CD4-positive, alpha-beta T cell (primary cell): ENCODE data around the gene MYLK4. TPM values are rescaled to one million over a fixed set of nuclear protein-coding genes. Genes with fewer than 3 reads are reported as not detected.

Experiments used
- ATAC-seq: fragments of 200-7000 bp; cut with Tn5 transposase; one replicate; pipeline ENCODE4 v1.10.0; 2022; ENCODE audit warnings: mild to moderate bottlenecking; ENCODE audit not compliant: poor library complexity
- CTCF ChIA-PET: fragments of 350-600 bp; sonication (Branson Sonifier 250); formaldehyde crosslinking; loops from one replicate; lab custom pipeline; 2021; ENCODE audit warnings: antibody characterized with exemption, inconsistent platforms; lab: Charles Lee
- POLR2A ChIA-PET: fragments of 350-600 bp; sonication (Branson Sonifier 250); formaldehyde crosslinking; loops from one replicate; lab custom pipeline; 2021; ENCODE audit warnings: antibody characterized with exemption, inconsistent platforms; lab: Charles Lee
- DNase-seq, 14 experiments: peaks; one replicate each; pipeline ENCODE4 v3.0.0-alpha.2; 2013 to 2020; ENCODE audit warnings: mixed read lengths in 2 of 14
- H3K27ac ChIP-seq, 2 donors: one replicate each; pipeline versions ENCODE4 v1.5.1 to v1.7.0; 2013; ENCODE audit warnings: low read length in 2 of 2, low read depth in 1 of 2, mild to moderate bottlenecking in 1 of 2
- H3K27me3 ChIP-seq, 2 experiments: 1 replicate in 1 of 2; 2 replicates in 1 of 2; pipeline versions ENCODE4 v1.6.1 to v1.7.0; 2013; ENCODE audit warnings: low read length in 2 of 2, control low read depth in 1 of 2, mild to moderate bottlenecking in 1 of 2, moderate library complexity in 1 of 2; ENCODE audit not compliant: insufficient read depth in 2 of 2, control insufficient read depth in 1 of 2
- H3K36me3 ChIP-seq: one replicate; pipeline ENCODE4 v1.6.1; 2013; ENCODE audit warnings: low read length, control low read depth; ENCODE audit not compliant: insufficient read depth
- H3K4me1 ChIP-seq: one replicate; pipeline ENCODE4 v1.6.1; 2013; ENCODE audit warnings: low read length, control low read depth; ENCODE audit not compliant: insufficient read depth
- H3K4me3 ChIP-seq: one replicate; pipeline ENCODE4 v1.5.1; 2013; ENCODE audit warnings: mild to moderate bottlenecking, low read length, moderate library complexity
- H3K9me3 ChIP-seq, 2 experiments: 1 replicate in 1 of 2; 2 replicates in 1 of 2; pipeline versions ENCODE4 v1.6.1 to v1.7.0; 2013; ENCODE audit warnings: low read length in 2 of 2, mild to moderate bottlenecking in 2 of 2, control low read depth in 1 of 2, moderate library complexity in 1 of 2; ENCODE audit not compliant: control insufficient read depth in 1 of 2, insufficient read depth in 1 of 2
- H3K27ac Mint-ChIP-seq: one replicate; pipeline ENCODE4 v1.8.0; 2020; ENCODE audit warnings: mixed read lengths
- H3K27me3 Mint-ChIP-seq: one replicate; pipeline ENCODE4 v1.8.0; 2021; ENCODE audit warnings: mixed read lengths
- H3K36me3 Mint-ChIP-seq: one replicate; pipeline ENCODE4 v1.8.0; 2021; ENCODE audit warnings: low read depth, mixed read lengths
- H3K4me1 Mint-ChIP-seq: one replicate; pipeline ENCODE4 v1.8.0; 2021; ENCODE audit warnings: low read depth, mixed read lengths
- H3K4me3 Mint-ChIP-seq: one replicate; pipeline ENCODE4 v1.8.0; 2020; ENCODE audit warnings: mild to moderate bottlenecking, mixed read lengths
- H3K9me3 Mint-ChIP-seq: one replicate; pipeline ENCODE4 v1.8.0; 2020; ENCODE audit warnings: mixed read lengths
- intact Hi-C, 2 experiments: fragments of 100-400 bp; cut with DNase I in 1 of 2; cut with micrococcal nuclease in 1 of 2; formaldehyde crosslinking; loops; one replicate each; pipeline versions ENCODE4 v1.15.1 to v1.9.0; 2023 to 2025; cut with DNase I, micrococcal nuclease
- total RNA-seq, 174 experiments: library from RNA in 2 of 174; stranded (reverse) in 2 of 174; gene quantifications; one replicate each; pipeline ENCODE4 v1.2.3 and lab custom pipeline; 2021 to 2026
- TF ChIP-seq, protein P1 (sequence below): fragments of 200-600 bp; IDR thresholded peaks from one replicate; pipeline ENCODE4 v1.8.0; 2022; ENCODE audit warnings: antibody characterized with exemption, mild to moderate bottlenecking

Gene MYLK4
- total RNA-seq, 2 experiments from 2014 or later = 1.6 to 2.0 TPM

DNA sequence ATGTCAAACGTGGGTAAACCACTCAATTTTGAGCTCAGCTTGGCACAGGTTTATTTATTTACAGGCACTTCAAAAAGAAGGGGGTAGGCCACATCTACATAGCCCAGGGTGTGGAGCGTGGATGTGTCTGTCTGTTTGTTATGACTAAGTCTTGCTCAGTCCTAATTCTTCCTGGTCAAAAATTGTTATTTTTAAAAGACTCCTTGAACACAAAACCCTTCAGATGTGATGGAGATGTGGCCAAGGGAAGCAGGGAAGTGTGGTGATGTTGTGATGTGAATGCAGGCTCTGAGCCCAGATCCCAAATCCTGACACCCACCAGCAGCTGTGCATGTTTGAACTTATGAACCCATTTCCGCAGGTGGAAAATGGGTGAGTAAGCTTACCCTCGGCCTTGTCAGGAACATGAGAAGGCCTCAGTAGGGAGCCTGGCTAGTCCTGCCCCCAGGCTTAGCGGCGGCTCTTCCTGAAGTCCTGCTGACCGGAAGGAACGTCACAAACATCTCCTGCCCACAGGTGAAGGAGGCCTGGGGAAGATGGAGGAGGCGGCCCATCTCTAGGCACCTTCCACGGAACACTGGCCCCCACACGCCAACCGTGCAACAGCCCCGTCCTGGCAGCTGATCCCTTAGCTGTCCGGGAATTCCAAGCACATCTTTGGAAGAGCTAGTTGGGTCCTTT, 119.7 kb downstream of the MYLK4 start:
- ATAC-seq = no peak
- no peak overlapping the region for H3K27ac ChIP-seq
- no peaks in the 10 kb centered on the region for H3K36me3 Mint-ChIP-seq
- intact Hi-C loops = loop anchor here in 1 of 2 experiments (5.0 kb wide), 3 partner anchors 434 to 1109 kb away; no protein-coding TSS in a partner anchor
- H3K27me3 Mint-ChIP-seq = no peaks in the 10 kb centered on the region
- DNase-seq = no peak
- H3K36me3 ChIP-seq = no peaks in the 10 kb centered on the region
- ChIA-PET CTCF (interaction anchor here (0.8 kb wide), 1 partner anchor 8 kb away, joined by 3 read pairs; no protein-coding TSS in a partner anchor), POLR2A (no interaction called here)
- no peak overlapping the region for H3K4me3 Mint-ChIP-seq
- no peaks in the 10 kb centered on the region for H3K9me3 Mint-ChIP-seq
- no peak overlapping the region for H3K27ac Mint-ChIP-seq
- H3K27me3 ChIP-seq = no peaks in the 10 kb centered on the region
- H3K4me3 ChIP-seq = no peak overlapping the region
- TF ChIP-seq, protein P1, sequence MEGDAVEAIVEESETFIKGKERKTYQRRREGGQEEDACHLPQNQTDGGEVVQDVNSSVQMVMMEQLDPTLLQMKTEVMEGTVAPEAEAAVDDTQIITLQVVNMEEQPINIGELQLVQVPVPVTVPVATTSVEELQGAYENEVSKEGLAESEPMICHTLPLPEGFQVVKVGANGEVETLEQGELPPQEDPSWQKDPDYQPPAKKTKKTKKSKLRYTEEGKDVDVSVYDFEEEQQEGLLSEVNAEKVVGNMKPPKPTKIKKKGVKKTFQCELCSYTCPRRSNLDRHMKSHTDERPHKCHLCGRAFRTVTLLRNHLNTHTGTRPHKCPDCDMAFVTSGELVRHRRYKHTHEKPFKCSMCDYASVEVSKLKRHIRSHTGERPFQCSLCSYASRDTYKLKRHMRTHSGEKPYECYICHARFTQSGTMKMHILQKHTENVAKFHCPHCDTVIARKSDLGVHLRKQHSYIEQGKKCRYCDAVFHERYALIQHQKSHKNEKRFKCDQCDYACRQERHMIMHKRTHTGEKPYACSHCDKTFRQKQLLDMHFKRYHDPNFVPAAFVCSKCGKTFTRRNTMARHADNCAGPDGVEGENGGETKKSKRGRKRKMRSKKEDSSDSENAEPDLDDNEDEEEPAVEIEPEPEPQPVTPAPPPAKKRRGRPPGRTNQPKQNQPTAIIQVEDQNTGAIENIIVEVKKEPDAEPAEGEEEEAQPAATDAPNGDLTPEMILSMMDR = no peak
- no peaks in the 10 kb centered on the region for H3K9me3 ChIP-seq
- H3K4me1 Mint-ChIP-seq = no peaks in the 10 kb centered on the region
- peaks cover 9% of the 10 kb centered on the region for H3K4me1 ChIP-seq

DNA sequence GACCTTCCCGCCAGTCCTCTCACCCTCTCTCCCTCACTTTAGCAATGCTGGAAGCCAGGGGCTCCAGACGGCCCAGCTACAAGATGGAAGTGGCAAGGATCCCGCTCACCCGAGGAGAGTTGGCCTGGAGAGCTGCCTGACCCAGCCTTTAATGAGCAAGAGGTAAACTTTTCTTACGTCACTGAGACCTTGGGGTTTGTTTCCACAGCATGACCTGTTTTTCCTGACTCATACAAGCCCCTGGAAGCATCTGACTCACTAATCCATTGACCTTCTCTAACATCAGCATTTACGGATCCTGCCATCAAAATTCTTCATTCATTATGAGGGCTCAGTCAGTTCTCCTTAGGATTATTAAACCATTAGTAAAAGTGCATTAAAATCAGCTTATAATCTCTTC, 120.4 kb downstream of the MYLK4 start:
- Mint-ChIP-seq H3K4me1 (no peaks in the 10 kb centered on the region), H3K4me3 (no peak overlapping the region), H3K36me3 (no peaks in the 10 kb centered on the region), H3K27ac (no peak overlapping the region), H3K9me3 (no peaks in the 10 kb centered on the region), H3K27me3 (peaks cover 1% of the 10 kb centered on the region)
- POLR2A ChIA-PET = no interaction called here
- CTCF ChIA-PET = interaction anchor here (0.8 kb wide), 1 partner anchor 8 kb away, joined by 3 read pairs; no protein-coding TSS in a partner anchor
- TF ChIP-seq, protein P1 = no peak
- DNase-seq (no peak), ATAC-seq (no peak)
- no peaks in the 10 kb centered on the region for H3K9me3 ChIP-seq
- H3K27ac ChIP-seq = no peak overlapping the region
- peaks cover 9% of the 10 kb centered on the region for H3K4me1 ChIP-seq
- no peaks in the 10 kb centered on the region for H3K36me3 ChIP-seq
- H3K27me3 ChIP-seq = no peaks in the 10 kb centered on the region
- no peak overlapping the region for H3K4me3 ChIP-seq
- intact Hi-C loops = loop anchor here in 1 of 2 experiments (5.0 kb wide), 3 partner anchors 433 to 1108 kb away; no protein-coding TSS in a partner anchor

DNA sequence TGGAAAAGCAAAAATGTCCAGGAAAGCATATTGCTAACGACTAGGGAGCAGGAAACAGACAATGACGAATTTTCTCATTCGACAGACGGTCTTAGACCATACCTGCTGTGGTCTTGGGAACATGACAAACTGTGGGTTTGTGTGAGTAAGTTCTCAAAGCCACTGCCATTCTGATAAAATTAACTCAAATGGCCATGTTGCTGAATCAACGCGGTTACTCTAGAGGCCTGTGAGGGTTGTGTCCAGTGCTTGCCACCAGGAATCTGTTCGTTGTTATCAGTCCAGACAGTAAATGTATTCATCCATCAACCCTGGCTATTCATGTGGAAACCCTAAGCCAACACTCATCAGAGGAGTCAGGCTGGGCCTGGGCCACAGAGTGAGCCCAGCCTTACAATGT, 124.3 kb downstream of the MYLK4 start:
- Mint-ChIP-seq H3K9me3 (no peaks in the 10 kb centered on the region), H3K27ac (no peak overlapping the region), H3K4me3 (no peak overlapping the region), H3K27me3 (peaks cover 3% of the 10 kb centered on the region), H3K4me1 (no peaks in the 10 kb centered on the region), H3K36me3 (no peaks in the 10 kb centered on the region)
- no peak overlapping the region for H3K4me3 ChIP-seq
- ChIA-PET POLR2A (no interaction called here), CTCF (no interaction called here)
- H3K27me3 ChIP-seq = peaks cover 0 to 2% of the 10 kb centered on the region in 2 experiments
- ATAC-seq (no peak), DNase-seq (no peak)
- H3K4me1 ChIP-seq = no peaks in the 10 kb centered on the region
- intact Hi-C loops = no loop called here
- no peak overlapping the region for H3K27ac ChIP-seq
- H3K36me3 ChIP-seq = no peaks in the 10 kb centered on the region
- H3K9me3 ChIP-seq = no peaks in the 10 kb centered on the region
- TF ChIP-seq, protein P1 = no peak
